GM20000 (cell line): ENCODE measurements around the gene ZNF471.

Experiments
- DNase-seq: peaks from one replicate; pipeline ENCODE4 v3.0.0; 2012; ENCODE audit warnings: low spot score
- CTCF ChIP-seq: IDR thresholded peaks from 2 replicates; pipeline ENCODE4 v1.5.1; 2012; ENCODE audit warnings: mild to moderate bottlenecking, control low read depth; ENCODE audit errors: extremely low read depth, missing control alignments

The ZNF471 gene

GRCh38 chr19:56577719-56578602, 70.3 kb downstream of the ZNF471 start:
- DNase-seq = no peak
- no peak for TF ChIP-seq CTCF
